ENCODE data around the gene ZNF883.

The ZNF883 gene

DNA sequence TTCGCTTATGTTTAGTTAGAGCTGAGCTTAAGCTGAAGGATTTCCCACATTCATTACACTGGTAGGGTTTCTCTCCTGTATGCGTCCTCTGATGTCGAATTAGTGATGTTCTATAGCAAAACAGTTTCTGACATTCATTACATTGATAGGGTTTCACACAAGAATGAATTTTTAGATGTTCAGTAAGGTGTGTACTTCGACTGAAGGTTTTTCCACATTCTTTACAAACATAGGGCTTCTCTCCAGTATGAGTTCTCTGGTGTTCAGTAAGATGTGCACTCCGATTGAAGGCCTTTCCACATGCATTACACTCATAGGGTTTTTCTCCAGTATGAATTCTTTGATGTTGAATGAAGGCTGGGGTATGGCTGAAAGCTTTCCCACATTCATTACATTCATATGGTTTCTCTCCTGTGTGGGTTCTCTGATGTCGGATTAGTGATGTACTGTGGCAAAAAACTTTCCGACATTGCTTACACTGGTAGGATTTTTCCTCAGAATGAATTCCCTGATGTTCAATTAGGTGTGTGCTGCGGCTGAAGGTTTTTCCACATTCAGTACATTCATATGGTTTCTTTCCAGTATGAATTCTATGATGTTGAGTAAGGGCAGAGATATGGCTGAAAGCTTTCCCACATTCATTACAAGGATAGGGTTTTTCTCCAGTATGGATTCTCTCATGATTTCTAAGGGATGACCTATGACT is 14.6 kb downstream of the ZNF883 start:
- no peak for DNase-seq
- H3K9me3 ChIP-seq, result peaks cover 8 to 84% (median 53%) of the 10 kb centered on the region in 3 donors
- intact Hi-C loops (cut with DNase I; ENCODE audit: low total_unique reads), result no loop called here
- H3K27ac ChIP-seq, result no peak overlapping the region
- no peaks in the 10 kb centered on the region for H3K27me3 ChIP-seq
- peaks cover 5 to 55% (median 39%) of the 10 kb centered on the region in 3 donors for H3K36me3 ChIP-seq
- H3K4me1 ChIP-seq, result no peaks in the 10 kb centered on the region
- TF ChIP-seq, protein P1, sequence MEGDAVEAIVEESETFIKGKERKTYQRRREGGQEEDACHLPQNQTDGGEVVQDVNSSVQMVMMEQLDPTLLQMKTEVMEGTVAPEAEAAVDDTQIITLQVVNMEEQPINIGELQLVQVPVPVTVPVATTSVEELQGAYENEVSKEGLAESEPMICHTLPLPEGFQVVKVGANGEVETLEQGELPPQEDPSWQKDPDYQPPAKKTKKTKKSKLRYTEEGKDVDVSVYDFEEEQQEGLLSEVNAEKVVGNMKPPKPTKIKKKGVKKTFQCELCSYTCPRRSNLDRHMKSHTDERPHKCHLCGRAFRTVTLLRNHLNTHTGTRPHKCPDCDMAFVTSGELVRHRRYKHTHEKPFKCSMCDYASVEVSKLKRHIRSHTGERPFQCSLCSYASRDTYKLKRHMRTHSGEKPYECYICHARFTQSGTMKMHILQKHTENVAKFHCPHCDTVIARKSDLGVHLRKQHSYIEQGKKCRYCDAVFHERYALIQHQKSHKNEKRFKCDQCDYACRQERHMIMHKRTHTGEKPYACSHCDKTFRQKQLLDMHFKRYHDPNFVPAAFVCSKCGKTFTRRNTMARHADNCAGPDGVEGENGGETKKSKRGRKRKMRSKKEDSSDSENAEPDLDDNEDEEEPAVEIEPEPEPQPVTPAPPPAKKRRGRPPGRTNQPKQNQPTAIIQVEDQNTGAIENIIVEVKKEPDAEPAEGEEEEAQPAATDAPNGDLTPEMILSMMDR (IDR thresholded peaks at IDR 0.05), result no peak
- H3K4me3 ChIP-seq, result no peak overlapping the region

DNA sequence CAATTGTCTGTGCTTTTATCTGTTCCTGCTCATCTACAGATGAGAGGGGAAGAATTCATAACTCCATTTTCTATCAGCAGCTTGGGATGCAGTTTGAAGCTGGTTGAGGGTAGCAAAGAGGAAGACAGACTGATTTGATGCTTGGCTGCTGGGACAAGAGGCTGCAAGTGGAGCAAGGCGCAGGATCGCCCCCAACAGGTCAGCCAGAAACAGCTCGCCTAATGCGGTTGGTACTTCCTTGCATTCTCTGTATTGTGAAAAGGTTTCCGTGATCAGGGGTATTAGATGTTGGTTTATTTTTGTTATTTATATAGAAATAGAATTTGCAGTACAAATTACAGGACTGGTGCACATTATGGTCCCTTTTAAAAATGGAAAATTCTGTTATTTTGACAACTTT is 40.6 kb downstream of the ZNF883 start:
- Histone ChIP-seq H3K27me3 (no peaks in the 10 kb centered on the region), H3K27ac (no peak overlapping the region), H3K36me3 (no peaks in the 10 kb centered on the region), H3K4me1 (no peaks in the 10 kb centered on the region), H3K9me3 (peaks cover 0 to 8% (median 3%) of the 10 kb centered on the region in 3 donors), H3K4me3 (no peak overlapping the region)
- intact Hi-C loops (cut with DNase I; ENCODE audit: low total_unique reads), result no loop called here
- DNase-seq, result no peak
- TF ChIP-seq, protein P1 (IDR thresholded peaks at IDR 0.05), result no peak

DNA sequence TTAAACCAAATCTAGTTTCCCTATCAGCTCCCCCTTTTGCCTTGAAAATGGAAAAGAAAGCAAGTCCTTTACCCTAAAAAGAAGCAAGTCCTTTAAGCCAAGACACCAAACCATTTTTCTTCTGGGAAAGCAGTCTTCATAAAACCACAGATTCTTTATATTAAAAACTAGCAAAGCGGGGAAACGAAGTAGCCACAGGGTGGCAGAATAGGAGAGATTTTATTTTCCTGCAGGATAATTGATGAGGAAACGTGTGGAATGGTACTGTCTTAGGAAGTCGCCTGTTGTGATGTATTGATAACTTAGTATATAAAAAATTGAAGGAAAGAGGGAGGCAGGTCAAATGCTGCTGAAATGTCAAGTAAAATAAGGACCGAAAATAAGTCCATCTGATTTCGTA is 41.1 kb downstream of the ZNF883 start:
- TF ChIP-seq, protein P1 (IDR thresholded peaks at IDR 0.05), result no peak

DNA sequence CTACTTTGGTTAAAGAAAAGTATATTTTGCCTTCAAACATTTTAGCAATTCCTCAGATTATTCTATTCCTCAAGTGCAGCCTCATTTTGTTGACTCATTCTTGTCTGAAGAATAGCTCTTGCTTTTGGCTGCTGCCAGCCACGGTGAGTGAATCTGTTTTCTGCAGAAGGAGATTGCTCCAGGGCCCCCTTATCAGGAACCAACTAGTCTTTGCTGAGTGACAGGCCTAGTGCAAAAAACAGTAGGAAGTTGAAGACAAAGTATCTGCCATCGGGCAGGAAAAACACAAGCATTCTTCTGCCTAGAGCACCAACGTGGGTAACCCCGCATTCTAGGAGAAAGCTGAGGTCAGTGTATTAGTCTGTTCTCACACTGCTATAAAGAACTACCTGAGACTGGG is 42.3 kb downstream of the ZNF883 start:
- no peaks in the 10 kb centered on the region for H3K36me3 ChIP-seq
- intact Hi-C loops (cut with DNase I; ENCODE audit: low total_unique reads), result no loop called here
- H3K4me1 ChIP-seq, result no peaks in the 10 kb centered on the region
- TF ChIP-seq, protein P1 (IDR thresholded peaks at IDR 0.05), result no peak
- no peak overlapping the region for H3K27ac ChIP-seq
- H3K4me3 ChIP-seq, result no peak overlapping the region
- no peaks in the 10 kb centered on the region for H3K27me3 ChIP-seq
- H3K9me3 ChIP-seq, result peaks cover 0 to 4% (median 0%) of the 10 kb centered on the region in 3 donors
- no peak for DNase-seq

More for the DNA sequence above, 41.1 kb downstream of the ZNF883 start:
- Histone ChIP-seq H3K27me3 (no peaks in the 10 kb centered on the region), H3K9me3 (peaks cover 0 to 8% (median 0%) of the 10 kb centered on the region in 3 donors), H3K4me1 (no peaks in the 10 kb centered on the region), H3K27ac (no peak overlapping the region), H3K4me3 (no peak overlapping the region), H3K36me3 (no peaks in the 10 kb centered on the region)
- intact Hi-C loops (cut with DNase I; ENCODE audit: low total_unique reads), result no loop called here
- no peak for DNase-seq

DNA sequence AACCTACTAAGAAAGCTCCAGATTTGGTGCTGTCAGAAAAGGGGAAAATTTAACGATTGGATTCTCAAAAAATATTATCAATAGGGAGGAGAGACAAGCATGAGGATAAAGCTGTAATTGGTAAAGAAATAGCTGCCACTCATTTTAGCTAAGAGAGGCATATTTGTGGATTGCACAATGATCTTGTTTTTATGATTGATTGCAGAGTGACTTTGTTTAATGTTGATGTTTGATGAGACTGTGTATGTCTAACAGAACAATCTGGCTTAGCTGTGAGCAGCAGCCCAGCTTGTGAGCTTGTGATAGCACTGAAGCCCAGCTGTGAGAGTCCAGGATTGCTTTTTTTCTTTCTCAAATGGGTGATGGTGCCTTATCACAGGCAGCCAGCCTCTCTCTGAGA is 56.4 kb downstream of the ZNF883 start:
- no peak overlapping the region for H3K4me3 ChIP-seq
- H3K27me3 ChIP-seq, result peaks cover 0 to 7% of the 10 kb centered on the region in 2 donors
- intact Hi-C loops (cut with DNase I; ENCODE audit: low total_unique reads), result no loop called here
- DNase-seq, result no peak
- H3K27ac ChIP-seq, result no peak overlapping the region
- TF ChIP-seq, protein P1 (IDR thresholded peaks at IDR 0.05), result no peak
- H3K4me1 ChIP-seq, result no peaks in the 10 kb centered on the region
- H3K36me3 ChIP-seq, result no peaks in the 10 kb centered on the region
- no peaks in the 10 kb centered on the region for H3K9me3 ChIP-seq
